H1 (cell line): ENCODE results near the gene MLANA. TPM values are rescaled to one million over a fixed set of nuclear protein-coding genes. Genes with fewer than 3 reads are reported as not detected.

Experiments used
- CTCF ChIA-PET: fragments of 300-600 bp; sonication (Branson Sonifier 250); formaldehyde crosslinking; loops from one replicate; lab custom pipeline; 2021; ENCODE audit not compliant: partially characterized antibody; lab: Charles Lee
- POLR2A ChIA-PET: fragments of 300-600 bp; sonication (Branson Sonifier 250); formaldehyde crosslinking; loops from one replicate; lab custom pipeline; 2021; ENCODE audit warnings: inconsistent platforms; ENCODE audit not compliant: partially characterized antibody; lab: Charles Lee
- DNase-seq, 2 experiments: peaks; one replicate each; pipeline versions ENCODE4 v3.0.0 to v3.0.0-alpha.2; 2010 to 2022; ENCODE audit warnings: low spot score in 2 of 2, low read depth in 1 of 2, mixed read lengths in 1 of 2
- FAIRE-seq: peaks from 2 replicates; lab custom pipeline; 2011; peaks lifted over from hg19 to GRCh38; lab: Jason Lieb, UNC
- H2AFZ ChIP-seq: 2 replicates; pipeline ENCODE4 v1.8.1; 2012; ENCODE audit warnings: low read length, inconsistent platforms
- H2AK5ac ChIP-seq: 2 replicates; pipeline ENCODE4 v1.6.1; 2013; ENCODE audit warnings: low read depth, low read length
- H2BK120ac ChIP-seq: replicated peaks from 2 replicates; pipeline ENCODE3; 2013; ENCODE audit warnings: low read depth, low read length, inconsistent platforms
- H2BK12ac ChIP-seq: 2 replicates; pipeline ENCODE4 v1.6.1; 2013; ENCODE audit warnings: low read depth, low read length
- H2BK15ac ChIP-seq: 2 replicates; pipeline ENCODE4 v1.6.1; 2013; ENCODE audit warnings: low read length
- H2BK20ac ChIP-seq: 2 replicates; pipeline ENCODE4 v1.6.1; 2013; ENCODE audit warnings: low read length
- H2BK5ac ChIP-seq: 2 replicates; pipeline ENCODE4 v1.6.1; 2013; ENCODE audit warnings: low read depth, low read length
- H3K14ac ChIP-seq: 2 replicates; pipeline ENCODE4 v1.6.1; 2013; ENCODE audit warnings: inconsistent platforms; ENCODE audit not compliant: insufficient read length
- H3K18ac ChIP-seq: 2 replicates; pipeline ENCODE4 v1.6.1; 2013; ENCODE audit warnings: low read length; ENCODE audit errors: extremely low read depth
- H3K23ac ChIP-seq: 2 replicates; pipeline ENCODE4 v1.6.1; 2013; ENCODE audit warnings: inconsistent platforms; ENCODE audit not compliant: insufficient read length
- H3K23me2 ChIP-seq: 2 replicates; pipeline ENCODE4 v1.6.1; 2013; ENCODE audit warnings: low read depth, low read length
- H3K27ac ChIP-seq: 2 replicates; pipeline ENCODE4 v1.6.1; 2011; ENCODE audit warnings: low read depth, low read length, inconsistent platforms
- H3K27me3 ChIP-seq, 4 experiments: replicated peaks in 1 of 4; 1 replicate in 1 of 4; 2 replicates in 3 of 4; pipeline versions ENCODE4 v1.6.1 to v1.8.1; 2011 to 2013; ENCODE audit warnings: low read length in 3 of 4, mild to moderate bottlenecking in 3 of 4, inconsistent platforms in 2 of 4, mixed read lengths in 2 of 4, moderate library complexity in 1 of 4; ENCODE audit not compliant: control insufficient read depth in 3 of 4, insufficient read depth in 3 of 4; ENCODE audit errors: extremely low read depth in 1 of 4
- H3K36me3 ChIP-seq, 4 experiments: 2 replicates each; pipeline versions ENCODE4 v1.6.1 to v1.8.1; 2011 to 2013; ENCODE audit warnings: mild to moderate bottlenecking in 4 of 4, low read length in 3 of 4, moderate library complexity in 2 of 4, control low read depth in 1 of 4, inconsistent platforms in 1 of 4; ENCODE audit not compliant: insufficient read depth in 4 of 4, control insufficient read depth in 2 of 4
- H3K4ac ChIP-seq: replicated peaks from 2 replicates; pipeline ENCODE3; 2013; ENCODE audit warnings: low read length, low read depth, mixed read lengths, inconsistent platforms; ENCODE audit not compliant: insufficient read length
- H3K4me1 ChIP-seq, 4 experiments: replicated peaks in 1 of 4; 1 replicate in 1 of 4; 2 replicates in 3 of 4; pipeline versions ENCODE4 v1.6.1 to v1.8.1; 2011 to 2013; ENCODE audit warnings: low read length in 3 of 4, inconsistent platforms in 2 of 4, mixed read lengths in 1 of 4; ENCODE audit not compliant: insufficient read depth in 4 of 4, control insufficient read depth in 3 of 4
- H3K4me2 ChIP-seq, 2 experiments: 2 replicates each; pipeline versions ENCODE4 v1.6.1 to v1.8.1; 2011 to 2013; ENCODE audit warnings: low read depth in 2 of 2, low read length in 2 of 2, control low read depth in 1 of 2, inconsistent platforms in 1 of 2, mild to moderate bottlenecking in 1 of 2; ENCODE audit not compliant: insufficient read depth in 1 of 2
- H3K4me3 ChIP-seq, 4 experiments: fragments of 200-600, 300-600 bp in 1 of 4; sonication (generic), shearing (Covaris generic), sonication (Bioruptor Twin) in 1 of 4; 2 replicates each; pipeline versions ENCODE4 v1.5.1 to v1.8.1; 2011 to 2016; ENCODE audit warnings: low read length in 4 of 4, low read depth in 3 of 4, control low read depth in 2 of 4, inconsistent platforms in 2 of 4, mild to moderate bottlenecking in 2 of 4, mixed read lengths in 1 of 4, moderate library complexity in 1 of 4; ENCODE audit not compliant: insufficient read depth in 2 of 4; ENCODE audit errors: extremely low read depth in 1 of 4
- H3K56ac ChIP-seq: replicated peaks from 2 replicates; pipeline ENCODE3; 2013; ENCODE audit warnings: low read depth, mild to moderate bottlenecking, mixed read lengths, low read length, inconsistent platforms; ENCODE audit not compliant: insufficient read length
- H3K79me1 ChIP-seq: 2 replicates; pipeline ENCODE4 v1.6.1; 2013; ENCODE audit warnings: low read depth, low read length, control low read depth
- H3K79me2 ChIP-seq, 2 experiments: 2 replicates each; pipeline versions ENCODE4 v1.6.1 to v1.8.1; 2012 to 2013; ENCODE audit warnings: low read length in 2 of 2, mild to moderate bottlenecking in 2 of 2, inconsistent platforms in 1 of 2; ENCODE audit not compliant: insufficient read depth in 2 of 2, control insufficient read depth in 1 of 2
- H3K9ac ChIP-seq, 4 experiments: replicated peaks in 1 of 4; 1 replicate in 1 of 4; 2 replicates in 3 of 4; pipeline versions ENCODE4 v1.6.1 to v1.8.1; 2011 to 2013; ENCODE audit warnings: low read depth in 3 of 4, low read length in 3 of 4, control low read depth in 2 of 4, mild to moderate bottlenecking in 2 of 4, moderate library complexity in 2 of 4, inconsistent platforms in 1 of 4; ENCODE audit errors: extremely low read depth in 1 of 4
- H3K9me3 ChIP-seq, 2 experiments: 2 replicates each; pipeline versions ENCODE4 v1.6.1 to v1.8.1; 2012 to 2013; ENCODE audit warnings: mild to moderate bottlenecking in 2 of 2, moderate library complexity in 2 of 2, control low read depth in 1 of 2, inconsistent platforms in 1 of 2, low read depth in 1 of 2, low read length in 1 of 2, mixed read lengths in 1 of 2; ENCODE audit not compliant: insufficient read depth in 2 of 2
- H4K20me1 ChIP-seq, 2 experiments: replicated peaks in 1 of 2; 2 replicates each; pipeline versions ENCODE3 to v1.8.1; 2011 to 2013; ENCODE audit warnings: inconsistent platforms in 2 of 2, low read length in 2 of 2, mild to moderate bottlenecking in 1 of 2; ENCODE audit not compliant: insufficient read depth in 2 of 2, control insufficient read depth in 1 of 2
- H4K5ac ChIP-seq: 2 replicates; pipeline ENCODE4 v1.6.1; 2013; ENCODE audit warnings: low read length, low read depth, mixed read lengths, inconsistent platforms; ENCODE audit not compliant: insufficient read length
- H4K8ac ChIP-seq: 2 replicates; pipeline ENCODE4 v1.8.0; 2013; ENCODE audit warnings: mild to moderate bottlenecking, moderate library complexity, low read length, inconsistent platforms; ENCODE audit not compliant: insufficient read depth; ENCODE audit errors: extremely low read depth
- H4K91ac ChIP-seq: replicated peaks from 2 replicates; pipeline ENCODE3; 2013; ENCODE audit warnings: low read length, mixed read lengths, inconsistent platforms; ENCODE audit not compliant: insufficient read length
- CHD2 ChIP-seq: IDR thresholded peaks from 2 replicates; pipeline ENCODE4 v1.6.1; 2012; ENCODE audit warnings: low read length, improper control_type of control experiment
- FOSL1 ChIP-seq: IDR thresholded peaks from 2 replicates; pipeline ENCODE4 v1.6.1; 2011; ENCODE audit warnings: mild to moderate bottlenecking, low read depth, low read length, moderate library complexity; ENCODE audit not compliant: insufficient read depth
- RFX5 ChIP-seq: IDR thresholded peaks from 2 replicates; pipeline ENCODE4 v1.6.1; 2011; ENCODE audit warnings: low read depth, low read length, improper control_type of control experiment, borderline replicate concordance
- SRF ChIP-seq: IDR thresholded peaks from 2 replicates; pipeline ENCODE4 v1.6.1; 2011; ENCODE audit warnings: mild to moderate bottlenecking, low read depth, low read length, moderate library complexity
- TAF1 ChIP-seq: IDR thresholded peaks from 2 replicates; pipeline ENCODE4 v1.6.1; 2011; ENCODE audit warnings: mild to moderate bottlenecking, low read depth, low read length
- WGBS, 2 experiments: shearing (Covaris generic) in 1 of 2; methylation state at CpG; one replicate each; pipeline versions ENCODE4 v1.1.6 to v1.1.7; 2013 to 2015; ENCODE audit warnings: low lambda C conversion rate in 2 of 2, mixed read lengths in 2 of 2, inconsistent platforms in 1 of 2, low coverage in 1 of 2, missing lambda C conversion rate in 1 of 2; ENCODE audit not compliant: insufficient replicate concordance in 2 of 2, insufficient coverage in 1 of 2, insufficient read length in 1 of 2; ENCODE audit errors: extremely low coverage in 1 of 2, missing lambda C conversion rate in 1 of 2; 5-methylcytosine and 5-hydroxymethylcytosine counted together
- polyA plus RNA-seq, 7 experiments: library from polyadenylated mRNA; depleted of rRNA in 3 of 7; stranded (reverse) in 5 of 7; unstranded in 2 of 7; fragments of >200 nt in 5 of 7; fragments of 200-250 nt in 2 of 7; gene quantifications; 1 replicate in 5 of 7; 2 replicates in 1 of 7; 4 replicates in 1 of 7; pipeline versions ENCODE4 v1.2.1 to v1.2.3, GENCODE V29; 2011 to 2013; ENCODE audit warnings: missing spikeins in 2 of 7, mixed read lengths in 2 of 7
- total RNA-seq: library from RNA; stranded (reverse); fragmentation: NEBNext Ultra II Directional; extraction: Animal tissue kit (Norgen Biotek cat#: 25700); gene quantifications from 2 replicates; pipeline ENCODE4 v1.2.1, GENCODE V29; 2021
- TF ChIP-seq, protein P1 (sequence below): IDR thresholded peaks from 2 replicates; pipeline ENCODE4 v1.6.1; 2012; ENCODE audit warnings: inconsistent platforms
- TF ChIP-seq, protein P2 (sequence below), 3 experiments: IDR thresholded peaks; 1 replicate in 2 of 3; 2 replicates in 1 of 3; pipeline versions ENCODE4 v1.5.1 to v1.6.1; 2011; ENCODE audit warnings: low read length in 3 of 3, mild to moderate bottlenecking in 3 of 3, inconsistent platforms in 2 of 3, low read depth in 1 of 3, moderate library complexity in 1 of 3; ENCODE audit not compliant: insufficient read depth in 1 of 3; ENCODE audit errors: control extremely low read depth in 1 of 3

MLANA gene
- total and polyA plus RNA-seq, 2 of the 8 experiments (the other 6 are each of a cell fraction or from before 2014, with no cell fraction given), result not detected

- CTCF ChIA-PET, result interaction anchor here (0.8 to 1.3 kb wide), 3 partner anchors 11 to 18 kb away, joined by 3 to 4 read pairs (median 3); no protein-coding TSS in a partner anchor
- FAIRE-seq, result no peak
Observed at GRCh38 chr9:5851445-5851844, 39.2 kb upstream of the MLANA start.

More at GRCh38 chr9:5851445-5851844, 39.2 kb upstream of the MLANA start:
- H3K4ac ChIP-seq, result no peak overlapping the region
- WGBS, 2 experiments, result 100% methylated on average over 2 of the region's 2 CpGs; no CpG with 5 or more reads in 1 of the 2 experiments
- H2BK120ac ChIP-seq, result no peak overlapping the region
- no peak overlapping the region for H3K4me2 ChIP-seq
- no peak overlapping the region for H2BK20ac ChIP-seq
- no peak overlapping the region for H3K56ac ChIP-seq
- H4K8ac ChIP-seq, result no peak overlapping the region
- H2BK5ac ChIP-seq, result no peak overlapping the region
- no peak overlapping the region for H3K4me3 ChIP-seq
- no peak overlapping the region for H4K91ac ChIP-seq
- no peaks in the 10 kb centered on the region for H3K9me3 ChIP-seq
- no peak overlapping the region for H3K23ac ChIP-seq
- no peak overlapping the region for H4K5ac ChIP-seq
- no peaks in the 10 kb centered on the region for H4K20me1 ChIP-seq
- H3K9ac ChIP-seq, result no peak overlapping the region
- TF ChIP-seq SRF (no peak), FOSL1 (no peak), CHD2 (no peak), TAF1 (no peak), RFX5 (no peak)
- TF ChIP-seq, protein P1, sequence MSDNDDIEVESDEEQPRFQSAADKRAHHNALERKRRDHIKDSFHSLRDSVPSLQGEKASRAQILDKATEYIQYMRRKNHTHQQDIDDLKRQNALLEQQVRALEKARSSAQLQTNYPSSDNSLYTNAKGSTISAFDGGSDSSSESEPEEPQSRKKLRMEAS, result no peak
- TF ChIP-seq, protein P2, sequence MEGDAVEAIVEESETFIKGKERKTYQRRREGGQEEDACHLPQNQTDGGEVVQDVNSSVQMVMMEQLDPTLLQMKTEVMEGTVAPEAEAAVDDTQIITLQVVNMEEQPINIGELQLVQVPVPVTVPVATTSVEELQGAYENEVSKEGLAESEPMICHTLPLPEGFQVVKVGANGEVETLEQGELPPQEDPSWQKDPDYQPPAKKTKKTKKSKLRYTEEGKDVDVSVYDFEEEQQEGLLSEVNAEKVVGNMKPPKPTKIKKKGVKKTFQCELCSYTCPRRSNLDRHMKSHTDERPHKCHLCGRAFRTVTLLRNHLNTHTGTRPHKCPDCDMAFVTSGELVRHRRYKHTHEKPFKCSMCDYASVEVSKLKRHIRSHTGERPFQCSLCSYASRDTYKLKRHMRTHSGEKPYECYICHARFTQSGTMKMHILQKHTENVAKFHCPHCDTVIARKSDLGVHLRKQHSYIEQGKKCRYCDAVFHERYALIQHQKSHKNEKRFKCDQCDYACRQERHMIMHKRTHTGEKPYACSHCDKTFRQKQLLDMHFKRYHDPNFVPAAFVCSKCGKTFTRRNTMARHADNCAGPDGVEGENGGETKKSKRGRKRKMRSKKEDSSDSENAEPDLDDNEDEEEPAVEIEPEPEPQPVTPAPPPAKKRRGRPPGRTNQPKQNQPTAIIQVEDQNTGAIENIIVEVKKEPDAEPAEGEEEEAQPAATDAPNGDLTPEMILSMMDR (IDR thresholded peaks at IDR 0.05; ENCODE audit: control extremely low read depth in 1 of 3, insufficient read depth in 1 of 3, low read depth in 1 of 3, low read length in 3 of 3), result no peak
- no peak overlapping the region for H3K18ac ChIP-seq
- H2AK5ac ChIP-seq, result no peak overlapping the region
- H3K4me1 ChIP-seq, result no peaks in the 10 kb centered on the region
- H3K23me2 ChIP-seq, result no peaks in the 10 kb centered on the region
- H2AFZ ChIP-seq, result no peak overlapping the region
- no peak overlapping the region for H3K27ac ChIP-seq
- H2BK12ac ChIP-seq, result no peak overlapping the region
- H3K27me3 ChIP-seq, result no peaks in the 10 kb centered on the region
- no peak for DNase-seq
- H3K79me1 ChIP-seq, result no peaks in the 10 kb centered on the region
- no peak overlapping the region for H2BK15ac ChIP-seq
- no peaks in the 10 kb centered on the region for H3K36me3 ChIP-seq
- H3K79me2 ChIP-seq, result no peaks in the 10 kb centered on the region
- H3K14ac ChIP-seq, result no peak overlapping the region
- POLR2A ChIA-PET, result no interaction called here
